ENCODE data around the gene SRPK1.
"Not testable (repeated sequence)": the region's sequence is repeated elsewhere in the genome, so short reads cannot be mapped to it uniquely, and the experiment has no call there.

Gene SRPK1

DNA sequence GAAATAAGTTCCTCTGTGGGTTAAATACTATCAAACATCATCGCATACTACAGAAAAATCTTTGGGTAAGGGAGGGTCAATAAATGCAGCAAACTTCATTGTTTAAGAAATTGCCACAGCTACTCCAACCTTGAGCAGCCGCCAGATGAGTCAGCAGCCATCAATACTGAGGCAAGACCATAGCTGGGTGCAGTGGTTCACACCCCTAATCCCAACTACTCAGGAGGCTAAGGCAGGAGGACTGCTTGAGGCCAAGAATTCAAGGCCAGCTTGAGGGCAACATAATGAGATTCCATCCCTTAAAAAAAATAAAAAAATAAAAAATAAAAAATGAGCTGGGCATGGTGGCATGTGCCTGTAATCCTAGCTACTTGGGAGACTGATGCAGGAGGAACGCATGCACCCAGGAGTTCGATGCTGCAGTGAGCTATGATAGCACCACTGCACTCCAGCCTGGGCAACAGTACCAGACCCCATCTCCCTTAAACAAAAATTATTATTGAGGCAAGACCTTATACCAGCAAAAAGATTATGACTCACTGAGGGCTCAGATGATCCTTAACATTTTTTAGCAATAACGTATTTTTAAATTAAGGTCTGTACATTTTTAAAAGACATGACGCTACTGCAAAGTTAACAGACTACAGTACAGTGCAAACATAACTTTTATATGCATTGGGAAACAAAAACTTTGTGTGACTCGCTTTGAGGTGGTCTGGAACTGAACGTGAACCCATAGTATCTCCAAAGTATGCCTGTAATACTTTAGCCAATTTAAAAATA lies 8.8 kb downstream of the SRPK1 start:
- no peak overlapping the region for H2BK5ac ChIP-seq (ENCODE audit: low read depth, low read length, poor library complexity)
- H2BK12ac ChIP-seq (ENCODE audit: low read length) = no peak overlapping the region
- H3K4me2 ChIP-seq (ENCODE audit: low read length) = no peak overlapping the region
- no peak overlapping the region for H3K23ac ChIP-seq (ENCODE audit: low read length)
- no peak overlapping the region for H3K14ac ChIP-seq (ENCODE audit: low read length)
- H3K4ac ChIP-seq (ENCODE audit: low read depth, low read length) = peak overlapping the region; percentile 55
- H2AFZ ChIP-seq (ENCODE audit: insufficient read depth, low read length, poor library complexity) = no peak overlapping the region
- no peak overlapping the region for H4K91ac ChIP-seq (ENCODE audit: low read depth, low read length)
- no peak overlapping the region for H4K12ac ChIP-seq (ENCODE audit: low read depth, low read length)
- H3K79me1 ChIP-seq (ENCODE audit: low read length) = no peaks in the 10 kb centered on the region
- no CpG with 5 or more reads among the region's 8 CpGs for WGBS (ENCODE audit: extremely low coverage, insufficient coverage, insufficient read length)
- H3K27ac ChIP-seq (ENCODE audit: low read depth, low read length) = no peak overlapping the region
- no peak overlapping the region for H3K9ac ChIP-seq (ENCODE audit: low read length)
- peaks cover 28 to 36% of the 10 kb centered on the region in 2 experiments for H3K36me3 ChIP-seq (ENCODE audit: control insufficient read depth in 1 of 2, insufficient read depth in 2 of 2, low read length in 2 of 2)
- H2BK120ac ChIP-seq (ENCODE audit: insufficient read depth, low read length, poor library complexity) = no peak overlapping the region
- peak overlapping the region; percentile 75 for H3K18ac ChIP-seq (ENCODE audit: low read length)
- no peak overlapping the region for H2AK5ac ChIP-seq (ENCODE audit: low read length)
- peaks cover 4% of the 10 kb centered on the region for H3K79me2 ChIP-seq (ENCODE audit: control insufficient read depth, insufficient read depth, low read length, poor library complexity)
- no peaks in the 10 kb centered on the region for H3K4me1 ChIP-seq (ENCODE audit: control insufficient read depth in 1 of 2, insufficient read depth in 2 of 2, low read length in 2 of 2)
- DNase-seq = no peak
- no peak overlapping the region for H3K4me3 ChIP-seq (ENCODE audit: low read depth, low read length)
- H3K9me3 ChIP-seq (ENCODE audit: insufficient read depth, low read depth, low read length) = peaks cover 9% of the 10 kb centered on the region
- H3K27me3 ChIP-seq (ENCODE audit: insufficient read depth, low read length) = no peaks in the 10 kb centered on the region
- H4K8ac ChIP-seq (ENCODE audit: low read depth, low read length) = no peak overlapping the region

- not testable (repeated sequence) for H3K9ac ChIP-seq (ENCODE audit: low read length); H3K9me3 ChIP-seq (ENCODE audit: insufficient read depth, low read depth, low read length); H3K27me3 ChIP-seq (ENCODE audit: insufficient read depth, low read length); DNase-seq; H3K14ac ChIP-seq (ENCODE audit: low read length); H3K27ac ChIP-seq (ENCODE audit: low read depth, low read length); H4K8ac ChIP-seq (ENCODE audit: low read depth, low read length); H3K4me2 ChIP-seq (ENCODE audit: low read length); H3K4me3 ChIP-seq (ENCODE audit: low read depth, low read length); H3K18ac ChIP-seq (ENCODE audit: low read length); H2BK5ac ChIP-seq (ENCODE audit: low read depth, low read length, poor library complexity); H4K91ac ChIP-seq (ENCODE audit: low read depth, low read length); H2BK12ac ChIP-seq (ENCODE audit: low read length); H3K79me2 ChIP-seq (ENCODE audit: control insufficient read depth, insufficient read depth, low read length, poor library complexity); H2AFZ ChIP-seq (ENCODE audit: insufficient read depth, low read length, poor library complexity); H3K4ac ChIP-seq (ENCODE audit: low read depth, low read length); H3K23ac ChIP-seq (ENCODE audit: low read length); H2AK5ac ChIP-seq (ENCODE audit: low read length); H2BK120ac ChIP-seq (ENCODE audit: insufficient read depth, low read length, poor library complexity); H4K12ac ChIP-seq (ENCODE audit: low read depth, low read length); H3K4me1 ChIP-seq (ENCODE audit: control insufficient read depth in 1 of 2, insufficient read depth in 2 of 2, low read length in 2 of 2); H3K79me1 ChIP-seq (ENCODE audit: low read length)
- WGBS (ENCODE audit: extremely low coverage, insufficient coverage, insufficient read length) = no CpG with 5 or more reads among the region's 2 CpGs
- H3K36me3 ChIP-seq (ENCODE audit: control insufficient read depth in 1 of 2, insufficient read depth in 2 of 2, low read length in 2 of 2) = peaks cover 19 to 29% of the 10 kb centered on the region in 2 experiments
These were observed 11.3 kb downstream of the SRPK1 start for GRCh38 chr6:35909571-35909970.

- H3K23ac ChIP-seq (ENCODE audit: low read length); H2AFZ ChIP-seq (ENCODE audit: insufficient read depth, low read length, poor library complexity); H2BK5ac ChIP-seq (ENCODE audit: low read depth, low read length, poor library complexity); H3K27ac ChIP-seq (ENCODE audit: low read depth, low read length); H3K14ac ChIP-seq (ENCODE audit: low read length); H3K18ac ChIP-seq (ENCODE audit: low read length); H3K79me1 ChIP-seq (ENCODE audit: low read length); H2BK120ac ChIP-seq (ENCODE audit: insufficient read depth, low read length, poor library complexity); H4K8ac ChIP-seq (ENCODE audit: low read depth, low read length); H3K9me3 ChIP-seq (ENCODE audit: insufficient read depth, low read depth, low read length); H4K12ac ChIP-seq (ENCODE audit: low read depth, low read length); H3K9ac ChIP-seq (ENCODE audit: low read length); H3K27me3 ChIP-seq (ENCODE audit: insufficient read depth, low read length); H3K4me3 ChIP-seq (ENCODE audit: low read depth, low read length); H3K4me1 ChIP-seq (ENCODE audit: control insufficient read depth in 1 of 2, insufficient read depth in 2 of 2, low read length in 2 of 2); H2BK12ac ChIP-seq (ENCODE audit: low read length); H3K79me2 ChIP-seq (ENCODE audit: control insufficient read depth, insufficient read depth, low read length, poor library complexity); H2AK5ac ChIP-seq (ENCODE audit: low read length); H3K4me2 ChIP-seq (ENCODE audit: low read length); DNase-seq; H3K4ac ChIP-seq (ENCODE audit: low read depth, low read length); H4K91ac ChIP-seq (ENCODE audit: low read depth, low read length): not testable (repeated sequence)
- peaks cover 19 to 30% of the 10 kb centered on the region in 2 experiments for H3K36me3 ChIP-seq (ENCODE audit: control insufficient read depth in 1 of 2, insufficient read depth in 2 of 2, low read length in 2 of 2)
- no CpG with 5 or more reads among the region's 5 CpGs for WGBS (ENCODE audit: extremely low coverage, insufficient coverage, insufficient read length)
These were observed 12.0 kb downstream of the SRPK1 start for GRCh38 chr6:35908753-35909401.

DNA sequence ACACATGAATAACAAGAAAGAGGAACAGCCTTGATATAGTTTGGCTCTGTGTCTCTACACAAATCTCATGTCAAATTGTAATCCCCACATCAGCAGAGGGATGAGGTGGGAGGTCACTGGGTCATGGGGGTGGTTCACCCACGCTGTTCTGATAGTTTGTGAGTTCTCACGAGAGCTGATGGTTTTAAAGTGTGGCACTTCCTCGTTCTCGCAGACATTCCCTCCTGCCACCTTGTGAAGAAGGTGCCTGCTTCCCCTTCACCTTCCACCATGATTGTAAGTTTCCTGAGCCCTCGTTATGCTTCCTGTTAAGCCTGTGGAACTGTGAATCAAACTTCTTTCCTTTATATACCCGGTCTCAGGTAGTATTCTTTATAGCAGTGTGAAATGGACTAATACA lies 13.1 kb downstream of the SRPK1 start:
- H3K23ac ChIP-seq (ENCODE audit: low read length) = no peak overlapping the region
- H3K9ac ChIP-seq (ENCODE audit: low read length) = no peak overlapping the region
- H2AFZ ChIP-seq (ENCODE audit: insufficient read depth, low read length, poor library complexity) = no peak overlapping the region

More for the DNA sequence above, 13.1 kb downstream of the SRPK1 start:
- Histone ChIP-seq H3K4me1 (ENCODE audit: control insufficient read depth in 1 of 2, insufficient read depth in 2 of 2, low read length in 2 of 2) (peaks cover 0 to 2% of the 10 kb centered on the region in 2 experiments), H3K4me3 (ENCODE audit: low read depth, low read length) (no peak overlapping the region), H4K8ac (ENCODE audit: low read depth, low read length) (no peak overlapping the region), H3K27me3 (ENCODE audit: insufficient read depth, low read length) (no peaks in the 10 kb centered on the region), H2BK120ac (ENCODE audit: insufficient read depth, low read length, poor library complexity) (no peak overlapping the region), H3K4ac (ENCODE audit: low read depth, low read length) (peak overlapping the region; percentile 64), H3K79me1 (ENCODE audit: low read length) (peaks cover 2% of the 10 kb centered on the region), H3K18ac (ENCODE audit: low read length) (no peak overlapping the region), H3K9me3 (ENCODE audit: insufficient read depth, low read depth, low read length) (peaks cover 9% of the 10 kb centered on the region), H3K36me3 (ENCODE audit: control insufficient read depth in 1 of 2, insufficient read depth in 2 of 2, low read length in 2 of 2) (peaks cover 16 to 27% of the 10 kb centered on the region in 2 experiments), H3K14ac (ENCODE audit: low read length) (no peak overlapping the region), H2BK12ac (ENCODE audit: low read length) (no peak overlapping the region), H4K12ac (ENCODE audit: low read depth, low read length) (no peak overlapping the region), H4K91ac (ENCODE audit: low read depth, low read length) (no peak overlapping the region), H3K79me2 (ENCODE audit: control insufficient read depth, insufficient read depth, low read length, poor library complexity) (peaks cover 4% of the 10 kb centered on the region), H3K27ac (ENCODE audit: low read depth, low read length) (no peak overlapping the region), H3K4me2 (ENCODE audit: low read length) (no peak overlapping the region), H2AK5ac (ENCODE audit: low read length) (no peak overlapping the region), H2BK5ac (ENCODE audit: low read depth, low read length, poor library complexity) (no peak overlapping the region)
- no CpG with 5 or more reads among the region's 6 CpGs for WGBS (ENCODE audit: extremely low coverage, insufficient coverage, insufficient read length)
- DNase-seq = no peak

All from trophoblast cell (in vitro differentiated cells and primary cell).